ENCODE results near the gene ITK.

ITK gene

DNA sequence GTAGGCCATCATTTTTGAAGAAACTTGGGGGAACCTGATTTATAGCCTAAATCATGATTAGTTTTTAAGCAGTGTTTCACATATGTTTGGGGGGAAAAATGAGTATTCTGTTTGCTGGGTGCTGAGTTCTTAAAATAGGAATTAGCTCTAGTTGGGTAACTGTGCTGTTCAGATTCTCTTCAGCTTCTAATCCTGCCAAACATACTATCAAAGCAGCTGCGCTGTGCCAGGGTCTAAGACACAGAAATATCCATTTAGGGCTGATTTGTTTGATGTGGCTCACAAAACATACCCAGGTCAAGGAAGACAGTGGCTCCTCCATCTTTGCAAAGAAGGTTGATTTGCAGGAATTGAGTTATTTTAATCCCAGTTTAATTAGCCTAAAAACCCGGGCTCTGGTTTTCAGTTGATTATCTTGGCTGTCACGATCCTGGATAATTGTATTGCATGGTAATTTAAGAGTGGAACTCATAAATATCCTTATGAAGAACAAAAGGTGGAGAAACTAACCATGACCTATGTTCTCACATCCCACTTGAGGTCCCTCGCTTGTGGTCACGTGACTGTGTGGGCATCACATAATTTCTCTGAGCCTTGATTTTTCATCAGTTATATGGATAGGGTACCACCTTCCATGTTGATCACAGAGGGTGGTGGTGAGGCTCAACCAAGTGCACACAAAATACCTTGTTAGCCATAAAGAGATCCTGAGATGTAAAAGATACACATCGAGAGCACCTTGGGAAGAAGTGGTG, 104.0 kb downstream of the ITK start:
- no peak overlapping the region for H3K4ac ChIP-seq (ENCODE audit: low read depth, low read length)
- DNase-seq = no peak
- no peak overlapping the region for H2BK5ac ChIP-seq (ENCODE audit: low read length)
- H3K18ac ChIP-seq (ENCODE audit: low read length) = no peak overlapping the region
- H2AK5ac ChIP-seq (ENCODE audit: low read length) = no peak overlapping the region
- H3K4me3 ChIP-seq (ENCODE audit: low read length) = no peak overlapping the region
- no peak overlapping the region for H3K23ac ChIP-seq (ENCODE audit: low read length)
- no peaks in the 10 kb centered on the region for H3K27me3 ChIP-seq (ENCODE audit: insufficient read depth, low read length, poor library complexity)
- H3K4me1 ChIP-seq (ENCODE audit: control insufficient read depth, low read depth, low read length) = no peaks in the 10 kb centered on the region
- no peak overlapping the region for H3K9ac ChIP-seq (ENCODE audit: low read length)
- no peaks in the 10 kb centered on the region for H3K79me2 ChIP-seq (ENCODE audit: control insufficient read depth, insufficient read depth, low read length)
- H3K36me3 ChIP-seq (ENCODE audit: control insufficient read depth, insufficient read depth, low read length) = no peaks in the 10 kb centered on the region
- no peak overlapping the region for H4K8ac ChIP-seq (ENCODE audit: low read depth, low read length)
- H3K56ac ChIP-seq (ENCODE audit: low read length) = no peak overlapping the region
- H3K27ac ChIP-seq (ENCODE audit: low read depth, low read length) = no peak overlapping the region
- H2BK120ac ChIP-seq (ENCODE audit: low read depth, low read length) = no peak overlapping the region
- no peaks in the 10 kb centered on the region for H3K79me1 ChIP-seq (ENCODE audit: low read length)
- H3K4me2 ChIP-seq (ENCODE audit: low read length) = no peak overlapping the region
- H2BK15ac ChIP-seq (replicated peaks; ENCODE audit: low read depth) = no peak overlapping the region
- WGBS (ENCODE audit: extremely low coverage, insufficient coverage, low lambda C conversion rate) = no CpG with 5 or more reads among the region's 6 CpGs
- H4K5ac ChIP-seq (ENCODE audit: low read length) = no peak overlapping the region

DNA sequence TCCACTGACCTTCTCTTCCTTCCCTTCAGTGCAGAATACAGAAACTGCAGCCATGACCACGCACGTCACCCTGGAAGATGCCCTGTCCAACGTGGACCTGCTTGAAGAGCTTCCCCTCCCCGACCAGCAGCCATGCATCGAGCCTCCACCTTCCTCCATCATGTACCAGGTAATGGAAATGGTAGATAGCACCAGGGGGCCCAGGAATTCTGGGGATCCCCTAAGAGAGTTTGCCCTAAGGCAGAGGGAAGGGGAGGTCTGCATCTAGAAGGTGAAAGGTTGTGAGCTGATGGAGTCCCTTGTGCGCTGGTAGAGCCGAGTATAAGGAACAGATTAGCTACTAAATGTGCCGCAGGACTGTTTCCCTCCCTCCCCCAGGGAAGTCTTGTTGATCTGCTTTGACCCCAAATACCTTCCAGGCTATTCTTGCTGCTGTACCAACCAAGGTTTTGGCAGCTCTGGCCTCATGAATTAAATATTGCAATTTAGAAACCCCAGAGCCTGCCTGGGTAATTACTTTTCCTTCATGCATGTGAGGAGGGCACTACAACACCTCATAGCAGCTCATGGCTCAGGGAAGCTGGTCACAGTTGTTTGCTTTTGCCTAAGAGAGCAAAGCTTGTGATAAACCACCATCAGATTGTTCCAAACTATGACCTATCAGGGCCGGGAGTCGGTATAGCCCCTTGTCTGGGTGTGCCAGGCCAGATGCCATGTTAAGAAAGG, 104.8 kb downstream of the ITK start:
- H2BK120ac ChIP-seq (ENCODE audit: low read depth, low read length) = no peak overlapping the region
- H3K23ac ChIP-seq (ENCODE audit: low read length) = no peak overlapping the region
- H3K79me2 ChIP-seq (ENCODE audit: control insufficient read depth, insufficient read depth, low read length) = no peaks in the 10 kb centered on the region
- no peak overlapping the region for H4K5ac ChIP-seq (ENCODE audit: low read length)
- no peak overlapping the region for H3K18ac ChIP-seq (ENCODE audit: low read length)
- no peak overlapping the region for H2AK5ac ChIP-seq (ENCODE audit: low read length)
- no peaks in the 10 kb centered on the region for H3K36me3 ChIP-seq (ENCODE audit: control insufficient read depth, insufficient read depth, low read length)
- no peaks in the 10 kb centered on the region for H3K79me1 ChIP-seq (ENCODE audit: low read length)
- H3K4ac ChIP-seq (ENCODE audit: low read depth, low read length) = no peak overlapping the region
- H3K27ac ChIP-seq (ENCODE audit: low read depth, low read length) = no peak overlapping the region
- no peak overlapping the region for H3K4me3 ChIP-seq (ENCODE audit: low read length)
- H2BK5ac ChIP-seq (ENCODE audit: low read length) = no peak overlapping the region
- no peaks in the 10 kb centered on the region for H3K4me1 ChIP-seq (ENCODE audit: control insufficient read depth, low read depth, low read length)
- no peak overlapping the region for H3K9ac ChIP-seq (ENCODE audit: low read length)
- no peak overlapping the region for H3K4me2 ChIP-seq (ENCODE audit: low read length)
- no CpG with 5 or more reads among the region's 10 CpGs for WGBS (ENCODE audit: extremely low coverage, insufficient coverage, low lambda C conversion rate)
- H4K8ac ChIP-seq (ENCODE audit: low read depth, low read length) = no peak overlapping the region
- H3K56ac ChIP-seq (ENCODE audit: low read length) = no peak overlapping the region
- no peaks in the 10 kb centered on the region for H3K27me3 ChIP-seq (ENCODE audit: insufficient read depth, low read length, poor library complexity)
- DNase-seq = no peak
- H2BK15ac ChIP-seq (replicated peaks; ENCODE audit: low read depth) = no peak overlapping the region

DNA sequence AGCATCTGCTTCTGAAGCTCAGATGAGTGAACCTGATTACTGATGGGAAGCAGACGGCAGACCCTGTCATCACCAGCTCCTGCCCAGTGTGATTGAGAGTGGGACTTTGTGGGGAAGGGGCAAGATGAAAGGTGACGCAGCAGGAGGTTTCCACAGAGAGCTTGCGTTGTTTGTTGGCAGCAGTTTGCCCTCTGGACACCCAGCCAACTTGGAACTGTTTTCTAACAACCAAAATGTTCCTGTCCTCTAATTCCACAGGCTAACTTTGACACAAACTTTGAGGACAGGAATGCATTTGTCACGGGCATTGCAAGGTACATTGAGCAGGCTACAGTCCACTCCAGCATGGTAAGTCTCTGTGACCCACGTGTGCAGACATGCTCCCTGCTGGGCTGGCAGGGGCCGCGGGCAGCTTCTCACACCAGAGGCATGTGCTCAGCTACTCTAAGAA, 106.1 kb downstream of the ITK start:
- WGBS (ENCODE audit: extremely low coverage, insufficient coverage, low lambda C conversion rate) = no CpG with 5 or more reads among the region's 7 CpGs
- Histone ChIP-seq H4K5ac (ENCODE audit: low read length) (no peak overlapping the region), H3K27ac (ENCODE audit: low read depth, low read length) (no peak overlapping the region)

DNA sequence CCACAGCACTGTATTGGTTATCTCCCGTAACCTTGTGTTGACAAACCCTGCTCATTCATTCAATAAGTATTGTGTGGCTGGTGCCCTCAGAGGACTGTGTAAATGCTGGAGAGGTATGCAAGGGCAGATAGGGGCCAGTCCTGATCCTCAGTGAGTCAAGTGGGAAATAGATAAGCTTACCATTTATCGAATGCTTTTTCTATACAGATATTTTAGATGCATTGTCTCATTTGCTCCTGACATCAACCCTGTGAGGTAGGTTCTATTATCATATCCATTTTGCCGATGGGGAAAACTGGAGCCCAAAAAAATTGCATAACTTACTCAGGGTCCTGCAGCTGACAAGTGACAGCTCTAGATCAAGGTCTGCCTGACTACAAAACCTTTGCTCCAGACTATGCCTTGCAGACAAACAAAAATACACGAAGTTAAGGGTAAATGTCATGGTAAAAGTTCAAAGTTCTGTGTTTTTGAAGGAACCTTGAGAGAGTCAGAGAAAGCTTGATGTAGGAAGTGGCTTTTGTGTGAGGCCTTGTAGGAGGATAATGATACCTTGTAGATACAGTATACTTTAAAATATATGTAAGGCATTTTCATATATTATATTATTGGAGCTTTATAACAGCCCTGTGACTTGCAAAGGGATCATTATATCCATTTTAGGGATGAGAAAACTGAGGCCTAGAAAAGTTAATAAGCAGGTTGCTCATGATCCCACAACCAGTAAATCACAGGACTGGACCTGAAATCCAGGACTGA, 107.9 kb downstream of the ITK start:
- H3K4me2 ChIP-seq (ENCODE audit: low read length) = no peak overlapping the region

More for the DNA sequence above, 106.1 kb downstream of the ITK start:
- no peak for DNase-seq
- no peak overlapping the region for H4K8ac ChIP-seq (ENCODE audit: low read depth, low read length)
- no peaks in the 10 kb centered on the region for H3K27me3 ChIP-seq (ENCODE audit: insufficient read depth, low read length, poor library complexity)
- no peaks in the 10 kb centered on the region for H3K79me1 ChIP-seq (ENCODE audit: low read length)
- H3K4me1 ChIP-seq (ENCODE audit: control insufficient read depth, low read depth, low read length) = no peaks in the 10 kb centered on the region
- no peak overlapping the region for H3K23ac ChIP-seq (ENCODE audit: low read length)
- no peaks in the 10 kb centered on the region for H3K36me3 ChIP-seq (ENCODE audit: control insufficient read depth, insufficient read depth, low read length)
- H3K4ac ChIP-seq (ENCODE audit: low read depth, low read length) = no peak overlapping the region
- H2BK120ac ChIP-seq (ENCODE audit: low read depth, low read length) = no peak overlapping the region
- no peaks in the 10 kb centered on the region for H3K79me2 ChIP-seq (ENCODE audit: control insufficient read depth, insufficient read depth, low read length)
- no peak overlapping the region for H3K9ac ChIP-seq (ENCODE audit: low read length)
- no peak overlapping the region for H3K4me3 ChIP-seq (ENCODE audit: low read length)
- H3K18ac ChIP-seq (ENCODE audit: low read length) = no peak overlapping the region
- H3K56ac ChIP-seq (ENCODE audit: low read length) = no peak overlapping the region
- no peak overlapping the region for H3K4me2 ChIP-seq (ENCODE audit: low read length)
- H2BK5ac ChIP-seq (ENCODE audit: low read length) = no peak overlapping the region
- no peak overlapping the region for H2AK5ac ChIP-seq (ENCODE audit: low read length)
- H2BK15ac ChIP-seq (replicated peaks; ENCODE audit: low read depth) = no peak overlapping the region

DNA sequence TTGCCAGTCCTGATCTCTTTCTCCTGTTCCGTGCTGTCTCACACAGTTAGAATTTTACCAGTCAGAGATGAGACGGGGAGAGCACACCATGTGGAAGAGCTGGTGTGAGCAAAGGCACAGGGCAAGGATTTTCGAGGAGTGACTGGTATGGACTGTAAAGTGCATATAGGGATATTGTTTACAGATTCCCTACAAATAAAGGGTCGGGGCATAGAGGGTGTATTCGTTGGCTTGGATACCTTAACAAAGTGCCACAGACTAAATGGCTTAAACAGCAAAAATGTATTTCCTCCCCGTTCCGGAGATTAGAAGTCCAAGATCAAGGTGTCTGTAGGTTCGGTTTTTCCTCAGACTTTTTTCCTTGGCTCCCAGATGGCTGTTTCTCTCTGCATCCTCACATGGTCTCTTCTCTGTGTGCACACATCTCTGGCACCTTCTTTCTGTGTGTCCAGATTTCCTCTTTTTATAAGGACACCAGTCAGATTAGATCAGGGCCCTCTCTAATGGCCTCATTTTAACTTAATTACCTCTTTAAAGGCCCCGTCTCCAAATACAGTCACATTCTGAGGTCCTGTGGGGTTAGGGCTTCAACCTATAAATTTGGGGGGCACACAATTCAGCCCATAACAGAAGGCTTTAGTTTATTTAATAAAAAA, 108.7 kb downstream of the ITK start:
- Histone ChIP-seq H3K4me3 (ENCODE audit: low read length) (no peak overlapping the region), H3K79me1 (ENCODE audit: low read length) (no peaks in the 10 kb centered on the region), H3K36me3 (ENCODE audit: control insufficient read depth, insufficient read depth, low read length) (no peaks in the 10 kb centered on the region), H3K18ac (ENCODE audit: low read length) (no peak overlapping the region), H3K4ac (ENCODE audit: low read depth, low read length) (no peak overlapping the region), H3K27ac (ENCODE audit: low read depth, low read length) (no peak overlapping the region), H2BK15ac (replicated peaks; ENCODE audit: low read depth) (no peak overlapping the region), H2AK5ac (ENCODE audit: low read length) (no peak overlapping the region), H3K56ac (ENCODE audit: low read length) (no peak overlapping the region), H3K27me3 (ENCODE audit: insufficient read depth, low read length, poor library complexity) (no peaks in the 10 kb centered on the region), H2BK120ac (ENCODE audit: low read depth, low read length) (no peak overlapping the region), H3K4me2 (ENCODE audit: low read length) (no peak overlapping the region), H4K8ac (ENCODE audit: low read depth, low read length) (no peak overlapping the region), H3K4me1 (ENCODE audit: control insufficient read depth, low read depth, low read length) (no peaks in the 10 kb centered on the region), H4K5ac (ENCODE audit: low read length) (no peak overlapping the region), H2BK5ac (ENCODE audit: low read length) (no peak overlapping the region), H3K23ac (ENCODE audit: low read length) (no peak overlapping the region), H3K79me2 (ENCODE audit: control insufficient read depth, insufficient read depth, low read length) (no peaks in the 10 kb centered on the region), H3K9ac (ENCODE audit: low read length) (no peak overlapping the region)
- no peak for DNase-seq
- no CpG with 5 or more reads among the region's 9 CpGs for WGBS (ENCODE audit: extremely low coverage, insufficient coverage, low lambda C conversion rate)

More for the DNA sequence above, 107.9 kb downstream of the ITK start:
- Histone ChIP-seq H2AK5ac (ENCODE audit: low read length) (no peak overlapping the region), H3K4ac (ENCODE audit: low read depth, low read length) (no peak overlapping the region), H3K79me1 (ENCODE audit: low read length) (no peaks in the 10 kb centered on the region), H2BK15ac (replicated peaks; ENCODE audit: low read depth) (no peak overlapping the region), H3K79me2 (ENCODE audit: control insufficient read depth, insufficient read depth, low read length) (no peaks in the 10 kb centered on the region), H3K4me1 (ENCODE audit: control insufficient read depth, low read depth, low read length) (no peaks in the 10 kb centered on the region), H4K8ac (ENCODE audit: low read depth, low read length) (no peak overlapping the region), H3K27me3 (ENCODE audit: insufficient read depth, low read length, poor library complexity) (no peaks in the 10 kb centered on the region), H3K56ac (ENCODE audit: low read length) (no peak overlapping the region), H3K9ac (ENCODE audit: low read length) (no peak overlapping the region), H3K4me3 (ENCODE audit: low read length) (no peak overlapping the region), H3K18ac (ENCODE audit: low read length) (no peak overlapping the region), H3K36me3 (ENCODE audit: control insufficient read depth, insufficient read depth, low read length) (no peaks in the 10 kb centered on the region), H3K27ac (ENCODE audit: low read depth, low read length) (no peak overlapping the region), H3K23ac (ENCODE audit: low read length) (no peak overlapping the region), H4K5ac (ENCODE audit: low read length) (no peak overlapping the region), H2BK5ac (ENCODE audit: low read length) (no peak overlapping the region), H2BK120ac (ENCODE audit: low read depth, low read length) (no peak overlapping the region)
- DNase-seq = no peak
- WGBS (ENCODE audit: extremely low coverage, insufficient coverage, low lambda C conversion rate) = no CpG with 5 or more reads among the region's 4 CpGs

All from mesendoderm (in vitro differentiated cells).